K562 (cell line): Measurements from ENCODE around the gene CSNK1G3.
"Not testable (repeated sequence)": the region's sequence is repeated elsewhere in the genome, so short reads cannot be mapped to it uniquely, and the experiment has no call there.

Source experiments
- JUN ChIP-seq, 2 experiments: sonication (generic) in 1 of 2; formaldehyde crosslinking in 1 of 2; IDR thresholded peaks; 2 replicates each; pipeline versions ENCODE4 v1.6.1 to v1.8.0; 2012 to 2022; ENCODE audit warnings: borderline replicate concordance in 2 of 2, mild to moderate bottlenecking in 2 of 2, improper control_type of control experiment in 1 of 2, low read depth in 1 of 2, low read length in 1 of 2, missing genetic modification reagents in 1 of 2
- L3MBTL2 ChIP-seq: fragments of 450-650 bp; IDR thresholded peaks from 2 replicates; pipeline ENCODE4 v1.6.1; 2016; ENCODE audit warnings: mild to moderate bottlenecking, moderate library complexity
- TF ChIP-seq, protein P1 (sequence below), 3 experiments: fragments of 200-800 bp in 1 of 3; fragments of 250-450 bp in 1 of 3; fragments of 450-650 bp in 1 of 3; sonication (Bioruptor Pico) in 1 of 3; sonication (Bioruptor generic) in 1 of 3; formaldehyde crosslinking in 1 of 3; IDR thresholded peaks; 2 replicates each; pipeline versions ENCODE4 v1.6.1 to v1.8.0; 2016 to 2022; ENCODE audit warnings: mild to moderate bottlenecking in 2 of 3, missing genetic modification characterization in 2 of 3, missing compliant biosample characterization in 1 of 3, moderate library complexity in 1 of 3
- TF ChIP-seq, protein P2 (sequence below), 3 experiments: IDR thresholded peaks in 2 of 3; conservative IDR thresholded peaks in 1 of 3; 2 replicates each; pipeline ENCODE4 v1.5.1; 2011 to 2012; ENCODE audit warnings: low read length in 3 of 3, mild to moderate bottlenecking in 3 of 3, control low read depth in 2 of 3, improper control_type of control experiment in 1 of 3, inconsistent platforms in 1 of 3, low read depth in 1 of 3, mixed read lengths in 1 of 3, moderate library complexity in 1 of 3; ENCODE audit not compliant: insufficient read depth in 2 of 3

DNA sequence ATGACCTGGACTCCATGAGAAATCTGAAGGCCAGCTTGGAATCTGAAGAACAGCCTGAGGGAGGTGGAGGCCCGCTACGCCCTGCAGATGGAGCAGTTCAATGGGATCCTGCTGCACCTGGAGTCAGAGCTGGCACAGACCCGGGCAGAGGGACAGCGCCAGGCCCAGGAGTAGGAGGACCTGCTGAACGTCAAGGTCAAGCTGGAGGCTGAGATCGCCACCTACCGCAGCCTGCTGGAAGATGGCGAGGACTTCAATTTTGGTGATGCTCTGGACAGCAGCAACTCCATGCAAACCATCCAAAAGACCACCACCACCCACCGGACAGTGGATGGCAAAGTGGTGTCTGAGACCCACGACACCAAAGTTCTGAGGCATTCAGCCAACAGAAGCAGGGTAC lies 125.1 kb downstream of the CSNK1G3 start:
- not testable (repeated sequence) for TF ChIP-seq L3MBTL2; JUN (IDR thresholded peaks at IDR 0.05; ENCODE audit: borderline replicate concordance, low read depth, low read length); JUN (CRISPR knock-in tag; IDR thresholded peaks at IDR 0.05; ENCODE audit: borderline replicate concordance)
- TF ChIP-seq, protein P1, sequence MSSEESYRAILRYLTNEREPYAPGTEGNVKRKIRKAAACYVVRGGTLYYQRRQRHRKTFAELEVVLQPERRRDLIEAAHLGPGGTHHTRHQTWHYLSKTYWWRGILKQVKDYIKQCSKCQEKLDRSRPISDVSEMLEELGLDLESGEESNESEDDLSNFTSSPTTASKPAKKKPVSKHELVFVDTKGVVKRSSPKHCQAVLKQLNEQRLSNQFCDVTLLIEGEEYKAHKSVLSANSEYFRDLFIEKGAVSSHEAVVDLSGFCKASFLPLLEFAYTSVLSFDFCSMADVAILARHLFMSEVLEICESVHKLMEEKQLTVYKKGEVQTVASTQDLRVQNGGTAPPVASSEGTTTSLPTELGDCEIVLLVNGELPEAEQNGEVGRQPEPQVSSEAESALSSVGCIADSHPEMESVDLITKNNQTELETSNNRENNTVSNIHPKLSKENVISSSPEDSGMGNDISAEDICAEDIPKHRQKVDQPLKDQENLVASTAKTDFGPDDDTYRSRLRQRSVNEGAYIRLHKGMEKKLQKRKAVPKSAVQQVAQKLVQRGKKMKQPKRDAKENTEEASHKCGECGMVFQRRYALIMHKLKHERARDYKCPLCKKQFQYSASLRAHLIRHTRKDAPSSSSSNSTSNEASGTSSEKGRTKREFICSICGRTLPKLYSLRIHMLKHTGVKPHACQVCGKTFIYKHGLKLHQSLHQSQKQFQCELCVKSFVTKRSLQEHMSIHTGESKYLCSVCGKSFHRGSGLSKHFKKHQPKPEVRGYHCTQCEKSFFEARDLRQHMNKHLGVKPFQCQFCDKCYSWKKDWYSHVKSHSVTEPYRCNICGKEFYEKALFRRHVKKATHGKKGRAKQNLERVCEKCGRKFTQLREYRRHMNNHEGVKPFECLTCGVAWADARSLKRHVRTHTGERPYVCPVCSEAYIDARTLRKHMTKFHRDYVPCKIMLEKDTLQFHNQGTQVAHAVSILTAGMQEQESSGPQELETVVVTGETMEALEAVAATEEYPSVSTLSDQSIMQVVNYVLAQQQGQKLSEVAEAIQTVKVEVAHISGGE (CRISPR knock-in tag; IDR thresholded peaks at IDR 0.05), result not testable (repeated sequence)
- TF ChIP-seq, protein P2, sequence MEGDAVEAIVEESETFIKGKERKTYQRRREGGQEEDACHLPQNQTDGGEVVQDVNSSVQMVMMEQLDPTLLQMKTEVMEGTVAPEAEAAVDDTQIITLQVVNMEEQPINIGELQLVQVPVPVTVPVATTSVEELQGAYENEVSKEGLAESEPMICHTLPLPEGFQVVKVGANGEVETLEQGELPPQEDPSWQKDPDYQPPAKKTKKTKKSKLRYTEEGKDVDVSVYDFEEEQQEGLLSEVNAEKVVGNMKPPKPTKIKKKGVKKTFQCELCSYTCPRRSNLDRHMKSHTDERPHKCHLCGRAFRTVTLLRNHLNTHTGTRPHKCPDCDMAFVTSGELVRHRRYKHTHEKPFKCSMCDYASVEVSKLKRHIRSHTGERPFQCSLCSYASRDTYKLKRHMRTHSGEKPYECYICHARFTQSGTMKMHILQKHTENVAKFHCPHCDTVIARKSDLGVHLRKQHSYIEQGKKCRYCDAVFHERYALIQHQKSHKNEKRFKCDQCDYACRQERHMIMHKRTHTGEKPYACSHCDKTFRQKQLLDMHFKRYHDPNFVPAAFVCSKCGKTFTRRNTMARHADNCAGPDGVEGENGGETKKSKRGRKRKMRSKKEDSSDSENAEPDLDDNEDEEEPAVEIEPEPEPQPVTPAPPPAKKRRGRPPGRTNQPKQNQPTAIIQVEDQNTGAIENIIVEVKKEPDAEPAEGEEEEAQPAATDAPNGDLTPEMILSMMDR (IDR thresholded peaks at IDR 0.05 in 2 of 3, conservative IDR thresholded peaks at IDR 0.05 in 1 of 3; ENCODE audit: insufficient read depth in 2 of 3, low read depth in 1 of 3, low read length in 3 of 3), result peak in 1 of 3 experiments; percentile 3; a peak in 1 of 6 replicates
